Body of pancreas (tissue), 4 donors: ENCODE measurements around the gene ANO10.

Experiments used
- CTCF ChIP-seq, 7 experiments: fragments of 450-650 bp in 4 of 7; fragments of 200-600 bp in 3 of 7; sonication (generic) in 3 of 7; IDR thresholded peaks; one replicate each; pipeline ENCODE4 v1.5.1; 2016 to 2019; ENCODE audit warnings: antibody characterized with exemption in 7 of 7
- POLR2A ChIP-seq, 3 donors: fragments of 450-650 bp; IDR thresholded peaks; one replicate each; pipeline ENCODE4 v1.6.1; 2016; ENCODE audit warnings: antibody characterized with exemption in 3 of 3, mild to moderate bottlenecking in 2 of 3

GRCh38 chr3:43442872-43443395, 178.9 kb downstream of the ANO10 start:
- TF ChIP-seq CTCF (IDR thresholded peaks at IDR 0.05) = no peak
- TF ChIP-seq POLR2A (IDR thresholded peaks at IDR 0.05) = no peak
